Fibroblast of skin of right biceps (primary cell): ENCODE results near the gene KIAA0753.
"Not testable (repeated sequence)": the region's sequence is repeated elsewhere in the genome, so short reads cannot be mapped to it uniquely, and the experiment has no call there.

ENCODE experiments used
- DNase-seq: peaks from one replicate; pipeline ENCODE4 v3.0.0-alpha.2; 2013

KIAA0753 gene

DNA sequence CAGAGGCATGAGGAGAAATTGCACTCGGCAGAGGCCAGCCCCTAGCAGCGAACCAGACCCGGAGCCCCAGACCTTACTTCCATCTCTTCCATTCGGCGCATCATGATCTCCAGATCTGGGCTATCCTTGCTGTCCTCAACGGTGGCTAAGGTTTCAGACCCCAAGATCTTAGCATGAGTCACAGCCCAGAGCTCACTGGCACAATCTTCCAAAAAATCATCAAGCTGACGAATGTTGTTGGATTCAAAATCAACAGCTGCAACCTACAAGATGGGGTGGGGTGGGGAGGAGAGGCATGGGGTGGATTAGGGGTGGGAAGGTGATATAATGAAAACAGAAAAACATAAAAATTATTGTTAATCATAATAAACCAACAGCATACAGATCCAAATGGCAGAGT, 44.4 kb downstream of the KIAA0753 start:
- DNase-seq, result no peak

DNA sequence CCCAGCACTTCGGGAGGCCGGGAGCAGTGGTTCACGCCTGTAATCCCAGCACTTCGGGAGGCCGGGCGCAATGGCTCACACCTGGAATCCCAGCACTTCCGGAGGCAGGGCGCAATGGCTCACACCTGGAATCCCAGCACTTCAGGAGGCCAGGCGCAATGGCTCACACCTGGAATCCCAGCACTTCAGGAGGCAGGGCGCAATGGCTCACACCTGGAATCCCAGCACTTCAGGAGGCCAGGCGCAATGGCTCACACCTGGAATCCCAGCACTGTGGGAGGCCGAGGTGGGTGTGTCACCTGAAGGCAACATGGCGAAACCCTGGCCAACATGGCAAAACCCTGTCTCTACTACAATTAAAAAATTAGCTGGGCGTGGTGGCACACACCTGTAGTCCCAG, 47.1 kb downstream of the KIAA0753 start:
- not testable (repeated sequence) for DNase-seq

- peak; percentile 71 for DNase-seq
These were observed 48.3 kb downstream of the KIAA0753 start for GRCh38 chr17:6592173-6592572.

GRCh38 chr17:6591599-6592158, 48.8 kb downstream of the KIAA0753 start:
- peak; percentile 95 for DNase-seq

GRCh38 chr17:6589266-6589946, 51.1 kb downstream of the KIAA0753 start:
- peak; percentile 82 for DNase-seq

DNA sequence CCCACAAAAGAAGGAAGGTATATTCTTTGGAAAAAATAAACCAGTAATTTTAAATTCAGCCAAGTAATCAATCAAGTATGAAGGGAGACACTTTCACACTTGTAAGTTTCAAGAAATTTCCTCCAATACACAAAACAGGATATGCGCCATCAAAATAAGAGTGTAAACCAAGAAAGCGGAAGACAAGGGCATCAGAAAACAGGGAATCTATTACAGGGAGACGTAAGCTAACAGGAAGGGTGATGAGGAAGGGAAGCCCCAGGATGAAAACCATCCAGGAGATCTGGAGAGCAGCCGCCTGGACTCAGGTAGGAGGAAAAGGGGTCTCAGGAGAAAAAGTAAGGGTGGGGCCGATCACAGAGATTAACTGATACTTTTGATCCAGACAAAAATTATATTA, 52.3 kb downstream of the KIAA0753 start:
- DNase-seq, result no peak

GRCh38 chr17:6587310-6587709, 53.2 kb downstream of the KIAA0753 start:
- DNase-seq, result no peak

GRCh38 chr17:6583411-6583810, 57.1 kb downstream of the KIAA0753 start:
- no peak for DNase-seq

DNA sequence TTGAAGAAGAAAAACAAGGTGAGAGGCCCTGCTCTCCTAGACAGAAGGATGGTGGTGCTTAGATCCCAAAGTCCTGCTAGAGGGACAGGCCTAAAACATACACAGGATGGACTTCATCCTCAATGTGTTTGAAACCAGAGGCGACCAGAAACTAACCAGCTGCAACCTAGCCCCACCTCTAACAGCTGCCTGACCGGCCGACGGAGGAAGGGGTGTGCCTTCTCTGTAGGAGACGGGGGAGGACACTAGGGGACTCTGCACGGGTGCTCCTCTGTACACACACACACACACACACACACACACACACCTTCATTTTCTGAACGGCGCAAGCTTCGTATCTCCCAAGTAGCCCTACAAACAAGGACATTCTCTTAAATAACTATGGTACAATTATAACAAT, 59.9 kb downstream of the KIAA0753 start:
- DNase-seq, result no peak

GRCh38 chr17:6578491-6578890, 62.0 kb downstream of the KIAA0753 start:
- no peak for DNase-seq

DNA sequence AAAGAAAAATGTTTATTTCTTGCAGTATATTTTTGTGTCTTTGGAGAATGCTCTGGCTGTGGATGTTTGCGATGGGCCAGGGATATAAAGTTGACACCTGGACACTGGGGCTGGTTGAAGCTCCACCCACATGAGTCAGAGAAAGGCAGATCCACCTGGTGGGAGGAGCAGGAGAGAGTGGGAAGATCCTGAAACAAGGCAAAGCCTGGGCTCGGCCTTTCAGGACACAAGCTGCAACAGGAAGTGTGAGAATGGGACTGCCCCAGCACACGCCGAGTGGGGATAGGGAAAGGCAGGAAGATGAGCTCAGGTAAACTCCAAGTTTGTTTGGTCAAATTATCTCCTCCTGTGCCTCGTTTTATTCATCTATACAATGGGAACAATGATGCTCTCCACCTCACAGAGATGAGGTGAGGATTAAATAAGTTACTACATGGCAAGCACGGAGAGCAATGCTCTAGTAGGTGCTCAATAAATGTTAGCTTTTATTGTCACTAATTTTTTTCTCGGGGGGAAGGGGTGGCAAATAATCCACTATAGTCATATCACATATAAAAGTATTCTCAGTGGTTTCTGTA, 62.7 kb downstream of the KIAA0753 start:
- DNase-seq, result no peak

- DNase-seq, result no peak
These were observed 64.3 kb downstream of the KIAA0753 start for GRCh38 chr17:6576038-6576785.

GRCh38 chr17:6575596-6575988, 64.9 kb downstream of the KIAA0753 start:
- no peak for DNase-seq

- peak; percentile 70 for DNase-seq
These were observed 65.6 kb downstream of the KIAA0753 start for GRCh38 chr17:6574687-6575595.

DNA sequence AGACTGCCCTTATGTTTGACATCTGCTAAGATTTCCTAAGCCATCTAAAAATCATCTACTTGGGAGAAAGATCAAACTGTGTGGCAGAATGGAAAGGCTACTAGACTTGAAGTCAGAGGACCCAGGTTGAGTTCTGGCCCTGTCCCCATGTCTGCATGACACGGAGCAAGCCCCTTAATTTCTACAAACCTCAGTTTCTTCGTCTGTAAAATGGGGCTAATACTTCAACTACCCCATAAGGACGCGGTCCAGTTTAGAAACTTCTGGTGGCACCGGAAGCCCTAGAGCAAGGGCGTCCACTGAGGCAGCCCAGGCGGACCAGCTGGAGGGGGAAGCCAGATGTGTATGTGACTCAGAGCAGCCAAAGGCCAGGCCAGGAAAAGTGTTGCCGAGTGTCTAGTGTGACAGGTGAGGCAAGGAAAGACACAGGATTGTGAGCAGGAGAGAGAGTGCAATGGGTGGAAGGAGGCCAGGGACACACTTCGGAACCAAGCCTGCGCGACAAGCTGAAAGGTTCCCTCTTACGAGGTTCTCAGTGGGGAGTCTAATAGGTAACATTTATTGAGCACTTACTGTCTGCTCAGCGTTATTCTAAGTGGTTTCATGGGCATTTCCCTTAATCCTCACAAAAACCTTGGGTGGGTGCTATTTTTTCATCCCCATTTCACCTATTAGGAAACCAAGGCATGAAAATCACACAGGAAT, 66.4 kb downstream of the KIAA0753 start:
- DNase-seq, result no peak

GRCh38 chr17:6573495-6573894, 67.0 kb downstream of the KIAA0753 start:
- not testable (repeated sequence) for DNase-seq

DNA sequence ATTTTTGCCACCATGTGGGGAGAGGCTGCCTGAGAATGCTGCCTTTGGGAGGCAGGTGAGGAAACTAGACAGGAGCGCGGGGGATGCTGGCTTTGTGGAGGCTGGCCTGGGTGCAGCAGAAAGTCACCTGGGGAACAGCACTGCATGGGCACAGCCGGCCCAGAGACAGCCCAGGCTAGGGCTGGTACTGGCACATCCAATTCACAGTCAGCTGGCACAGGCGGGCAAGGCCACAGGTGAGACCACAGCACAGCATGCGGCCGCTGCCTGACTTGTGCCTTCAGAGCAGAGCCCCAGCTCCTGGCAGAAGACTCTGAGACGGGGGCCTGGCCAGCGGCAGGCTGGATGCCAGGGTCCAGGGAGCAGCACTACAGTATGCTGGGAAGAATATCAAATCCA, 67.5 kb downstream of the KIAA0753 start:
- DNase-seq, result no peak

GRCh38 chr17:6571452-6571781, 69.1 kb downstream of the KIAA0753 start:
- no peak for DNase-seq

- no peak for DNase-seq
These were observed 69.6 kb downstream of the KIAA0753 start for GRCh38 chr17:6570731-6571451.

- DNase-seq, result peak; percentile 31
These were observed 70.9 kb downstream of the KIAA0753 start for GRCh38 chr17:6569370-6570285.
